Loucy (cell line): ENCODE measurements around the gene SGPP2.

Experiments
- H2AFZ ChIP-seq: fragments of 200-600 bp; sonication (generic); 2 replicates; pipeline ENCODE4 v1.6.0; 2016; ENCODE audit warnings: antibody characterized with exemption, mild to moderate bottlenecking, low read length, moderate library complexity
- H3F3A ChIP-seq: fragments of 200-600 bp; 2 replicates; pipeline ENCODE4 v1.6.0; 2016; ENCODE audit warnings: antibody characterized with exemption, low read depth, mild to moderate bottlenecking
- H3K27me3 ChIP-seq: fragments of 200-600 bp; sonication (generic); 2 replicates; pipeline ENCODE4 v1.6.1; 2014; ENCODE audit warnings: low read length, mild to moderate bottlenecking; ENCODE audit not compliant: insufficient read depth, poor library complexity, severe bottlenecking
- H3K36me3 ChIP-seq: fragments of 200-600 bp; sonication (generic); 2 replicates; pipeline ENCODE4 v1.6.1; 2016; ENCODE audit warnings: low read length; ENCODE audit not compliant: insufficient read depth
- H3K4me1 ChIP-seq: fragments of 200-600 bp; sonication (generic); 2 replicates; pipeline ENCODE4 v1.5.1; 2014; ENCODE audit warnings: low read length, mild to moderate bottlenecking; ENCODE audit not compliant: insufficient read depth, poor library complexity, severe bottlenecking
- H3K4me2 ChIP-seq: fragments of 200-600 bp; sonication (generic); 2 replicates; pipeline ENCODE4 v1.6.0; 2014; ENCODE audit warnings: antibody characterized with exemption, low read length, low read depth, mild to moderate bottlenecking; ENCODE audit not compliant: poor library complexity, severe bottlenecking
- H3K4me3 ChIP-seq: fragments of 200-600 bp; sonication (generic); 2 replicates; pipeline ENCODE4 v1.5.1; 2014; ENCODE audit warnings: low read length, mild to moderate bottlenecking, mixed read lengths; ENCODE audit not compliant: poor library complexity, severe bottlenecking
- H3K79me2 ChIP-seq: fragments of 200-600 bp; sonication (generic); 2 replicates; pipeline ENCODE4 v1.6.1; 2014; ENCODE audit warnings: low read length; ENCODE audit not compliant: insufficient read depth
- H3K9ac ChIP-seq: fragments of 200-600 bp; sonication (generic); 2 replicates; pipeline ENCODE4 v1.6.0; 2014; ENCODE audit warnings: mild to moderate bottlenecking, low read depth, low read length, moderate library complexity; ENCODE audit not compliant: poor library complexity, severe bottlenecking
- H3K9me2 ChIP-seq: fragments of 200-600 bp; sonication (generic); replicated peaks from 2 replicates; pipeline ENCODE4 v1.6.1; 2016; ENCODE audit warnings: low read depth, low read length, mixed read lengths
- H3K9me3 ChIP-seq: fragments of 200-600 bp; sonication (generic); 2 replicates; pipeline ENCODE4 v1.6.1; 2014; ENCODE audit warnings: mild to moderate bottlenecking, antibody characterized with exemption, low read length, low read depth; ENCODE audit not compliant: insufficient read depth
- H4K20me1 ChIP-seq: fragments of 200-600 bp; sonication (generic); 2 replicates; pipeline ENCODE4 v1.6.0; 2014; ENCODE audit warnings: antibody characterized with exemption, low read length, mild to moderate bottlenecking; ENCODE audit not compliant: insufficient read depth, poor library complexity, severe bottlenecking
- CTCF ChIP-seq: fragments of 200-600 bp; sonication (generic); conservative IDR thresholded peaks from 2 replicates; pipeline ENCODE4 v1.5.1; 2014; ENCODE audit warnings: mild to moderate bottlenecking, antibody characterized with exemption, low read length
- EZH2phosphoT487 ChIP-seq: fragments of 200-600 bp; IDR thresholded peaks from 2 replicates; pipeline ENCODE4 v1.6.1; 2018; ENCODE audit warnings: antibody characterized with exemption, mild to moderate bottlenecking, moderate library complexity, borderline replicate concordance

The SGPP2 gene

GRCh38 chr2:222544661-222545060, 120.3 kb downstream of the SGPP2 start:
- no peak overlapping the region for H3K4me3 ChIP-seq
- TF ChIP-seq EZH2phosphoT487 (no peak), CTCF (no peak)
- H3K9me2 ChIP-seq = no peaks in the 10 kb centered on the region

GRCh38 chr2:222545823-222546795, 121.8 kb downstream of the SGPP2 start:
- H2AFZ ChIP-seq = no peak overlapping the region
- TF ChIP-seq EZH2phosphoT487 (no peak), CTCF (no peak)
- H3K9me2 ChIP-seq = no peaks in the 10 kb centered on the region
- no peaks in the 10 kb centered on the region for H3K4me1 ChIP-seq
- no peak overlapping the region for H3K4me3 ChIP-seq
- H3K79me2 ChIP-seq = no peaks in the 10 kb centered on the region
- H3K4me2 ChIP-seq = no peak overlapping the region
- no peak overlapping the region for H3K9ac ChIP-seq
- no peaks in the 10 kb centered on the region for H3K9me3 ChIP-seq
- H4K20me1 ChIP-seq = no peaks in the 10 kb centered on the region
- H3F3A ChIP-seq = no peaks in the 10 kb centered on the region
- no peaks in the 10 kb centered on the region for H3K36me3 ChIP-seq
- H3K27me3 ChIP-seq = no peaks in the 10 kb centered on the region

More at GRCh38 chr2:222544661-222545060, 120.3 kb downstream of the SGPP2 start:
- Histone ChIP-seq H3K9ac (no peak overlapping the region), H3K79me2 (no peaks in the 10 kb centered on the region), H3K9me3 (no peaks in the 10 kb centered on the region), H3K4me2 (no peak overlapping the region), H3F3A (no peaks in the 10 kb centered on the region), H4K20me1 (no peaks in the 10 kb centered on the region), H3K27me3 (no peaks in the 10 kb centered on the region), H2AFZ (no peak overlapping the region), H3K36me3 (no peaks in the 10 kb centered on the region), H3K4me1 (no peaks in the 10 kb centered on the region)

- H3K9me3 ChIP-seq = no peaks in the 10 kb centered on the region
- no peak overlapping the region for H3K4me2 ChIP-seq
- H3K36me3 ChIP-seq = no peaks in the 10 kb centered on the region
- no peaks in the 10 kb centered on the region for H3K79me2 ChIP-seq
- H3K9me2 ChIP-seq = no peaks in the 10 kb centered on the region
- no peak overlapping the region for H3K4me3 ChIP-seq
- no peak for TF ChIP-seq EZH2phosphoT487
- TF ChIP-seq CTCF = no peak
- H3K4me1 ChIP-seq = no peaks in the 10 kb centered on the region
- H3K9ac ChIP-seq = no peak overlapping the region
- no peak overlapping the region for H2AFZ ChIP-seq
- H4K20me1 ChIP-seq = no peaks in the 10 kb centered on the region
- H3K27me3 ChIP-seq = no peaks in the 10 kb centered on the region
- H3F3A ChIP-seq = no peaks in the 10 kb centered on the region
Measured at GRCh38 chr2:222547083-222547482, 122.7 kb downstream of the SGPP2 start.
